HG03565 (cell line): ENCODE results near the gene FREM2.

ENCODE experiments used
- ATAC-seq: cut with Tn5 transposase; IDR thresholded peaks from one replicate; pipeline ENCODE4 v1.9.1; 2021; ENCODE audit warnings: mild to moderate bottlenecking, moderate library complexity; ENCODE audit not compliant: unreplicated experiment

Gene FREM2

GRCh38 chr13:38755793-38756192 lies 68.9 kb downstream of the FREM2 start:
- ATAC-seq: no peak

GRCh38 chr13:38758277-38758676 lies 71.4 kb downstream of the FREM2 start:
- ATAC-seq: no peak

DNA sequence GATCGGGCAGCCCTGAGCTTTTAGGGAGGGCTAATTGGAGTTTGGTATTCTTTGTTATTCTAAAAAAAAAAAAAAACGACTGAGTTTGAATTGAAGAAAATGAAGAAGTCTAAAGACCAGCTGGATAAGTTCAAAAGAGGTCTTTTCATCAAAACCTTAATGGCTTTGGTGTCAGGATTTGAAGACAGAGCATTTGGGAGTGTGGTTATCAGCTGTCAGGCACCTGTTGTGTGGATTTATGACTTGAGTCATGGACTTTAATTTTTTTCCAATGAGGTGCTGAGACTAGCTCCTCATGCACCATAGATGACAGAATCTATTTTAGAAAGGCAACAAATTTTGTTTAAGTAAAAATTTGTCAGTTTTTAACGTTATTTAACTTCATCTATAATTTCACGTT lies 72.5 kb downstream of the FREM2 start:
- no peak for ATAC-seq

- ATAC-seq: peak; percentile 55
These were observed 76.8 kb downstream of the FREM2 start for GRCh38 chr13:38763446-38764381.

DNA sequence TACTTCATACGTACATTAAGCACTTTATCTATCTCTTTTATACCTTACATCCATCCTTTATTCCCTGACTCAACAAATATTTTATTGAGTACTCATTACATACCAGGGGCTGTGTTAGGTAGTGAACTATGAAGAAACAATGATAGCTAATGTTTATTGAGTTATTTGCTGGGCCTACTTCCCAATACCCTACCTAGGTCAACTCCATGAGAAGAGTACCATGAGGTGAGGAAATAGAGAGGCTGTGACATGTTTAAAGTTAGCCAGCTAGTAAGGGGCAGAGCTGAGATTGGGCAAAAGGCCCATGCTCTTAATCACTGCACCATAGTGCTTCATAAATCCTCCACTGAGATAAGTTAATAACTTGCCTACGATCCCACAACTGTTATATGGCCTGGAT lies 79.9 kb downstream of the FREM2 start:
- no peak for ATAC-seq

DNA sequence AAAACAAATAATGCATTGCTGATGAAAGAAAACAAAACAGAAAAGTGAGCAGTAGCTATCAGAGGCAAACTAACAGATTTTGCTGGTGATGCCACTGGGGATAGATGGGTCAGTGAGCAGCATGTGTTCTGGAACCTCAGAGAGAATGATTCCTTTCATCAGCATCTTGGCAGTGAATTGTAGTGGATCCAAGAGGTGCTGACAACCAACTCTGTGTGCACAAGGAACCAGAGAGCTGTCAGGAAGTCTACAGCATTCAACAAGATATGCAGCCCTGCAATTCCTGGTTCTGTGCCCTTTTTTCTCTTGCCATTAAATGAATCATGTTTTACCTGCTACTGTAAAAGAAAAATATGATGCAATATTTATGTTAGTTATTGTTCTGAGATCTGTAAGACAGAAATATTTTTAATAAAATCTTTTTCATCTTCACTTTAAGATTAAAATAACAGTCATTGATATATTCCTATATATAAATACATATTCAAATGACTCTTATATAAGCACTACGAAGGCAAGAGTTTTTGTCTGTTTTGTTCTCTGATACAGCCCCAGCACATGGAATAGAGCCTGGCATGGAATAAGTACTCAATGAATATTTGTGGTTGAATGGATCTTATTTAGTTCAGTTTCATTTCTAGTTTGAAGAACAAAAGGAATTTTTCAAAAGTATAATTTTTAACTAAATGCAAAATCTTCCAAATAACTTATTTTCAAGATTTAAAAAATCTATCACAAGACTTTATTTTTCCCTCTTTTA lies 80.8 kb downstream of the FREM2 start:
- no peak for ATAC-seq

DNA sequence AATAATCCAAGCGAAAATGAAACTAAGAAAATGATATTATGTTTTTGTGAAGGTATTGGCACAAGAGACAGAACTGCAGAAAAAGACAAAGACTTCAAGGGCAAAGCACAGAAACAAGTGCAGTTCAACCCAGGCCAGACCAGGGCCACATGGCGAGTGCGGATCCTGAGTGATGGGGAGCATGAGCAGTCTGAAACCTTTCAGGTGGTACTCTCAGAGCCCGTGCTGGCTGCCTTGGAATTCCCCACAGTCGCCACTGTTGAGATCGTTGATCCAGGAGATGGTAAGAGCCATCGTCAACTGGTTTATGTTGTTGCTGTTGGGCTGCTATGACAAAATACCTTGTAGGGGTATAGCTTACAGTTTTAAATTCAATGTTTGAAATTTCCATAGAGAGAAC lies 82.6 kb downstream of the FREM2 start:
- ATAC-seq: no peak

DNA sequence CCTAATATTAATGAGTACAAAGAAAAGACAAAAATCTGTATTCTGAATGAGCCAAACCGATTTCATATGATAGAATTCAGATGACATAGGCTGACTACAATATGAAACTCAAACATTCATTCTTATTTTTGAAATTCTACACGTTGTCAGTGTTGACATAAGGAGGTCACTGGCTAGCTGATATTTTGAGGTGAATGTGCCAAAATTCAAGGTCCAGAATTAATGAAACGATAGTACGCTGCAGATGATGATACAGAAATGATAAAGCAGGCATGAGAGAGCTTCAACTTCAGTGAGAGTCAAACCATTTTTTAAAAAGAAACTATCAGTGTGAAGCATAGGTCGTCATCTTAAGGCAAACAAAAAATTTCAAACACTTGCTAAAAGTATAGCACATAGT lies 88.2 kb downstream of the FREM2 start:
- ATAC-seq: no peak

- ATAC-seq: no peak
These were observed 90.7 kb downstream of the FREM2 start for GRCh38 chr13:38777347-38778119.

GRCh38 chr13:38781539-38781938 lies 94.7 kb downstream of the FREM2 start:
- no peak for ATAC-seq

- ATAC-seq: no peak
These were observed 97.4 kb downstream of the FREM2 start for GRCh38 chr13:38784036-38784880.

DNA sequence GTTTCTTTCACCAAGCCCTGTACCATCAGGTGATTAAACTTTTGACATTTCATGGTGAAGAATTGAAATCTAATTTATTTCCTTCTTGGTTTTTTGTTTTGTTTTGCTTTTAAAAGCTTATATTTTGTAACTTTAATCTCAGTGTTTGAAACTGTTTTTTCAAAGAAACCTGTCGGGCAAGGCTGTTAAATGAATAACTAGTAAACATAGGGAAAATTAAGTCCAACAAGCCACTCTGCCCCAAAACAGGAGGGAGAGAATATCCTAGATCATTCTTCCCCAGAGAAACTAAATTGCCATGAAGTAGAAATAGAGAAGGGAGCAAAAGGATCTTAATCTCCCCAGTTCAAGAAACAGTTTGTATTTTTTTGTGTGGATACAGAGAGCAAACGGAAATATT lies 98.2 kb downstream of the FREM2 start:
- no peak for ATAC-seq

DNA sequence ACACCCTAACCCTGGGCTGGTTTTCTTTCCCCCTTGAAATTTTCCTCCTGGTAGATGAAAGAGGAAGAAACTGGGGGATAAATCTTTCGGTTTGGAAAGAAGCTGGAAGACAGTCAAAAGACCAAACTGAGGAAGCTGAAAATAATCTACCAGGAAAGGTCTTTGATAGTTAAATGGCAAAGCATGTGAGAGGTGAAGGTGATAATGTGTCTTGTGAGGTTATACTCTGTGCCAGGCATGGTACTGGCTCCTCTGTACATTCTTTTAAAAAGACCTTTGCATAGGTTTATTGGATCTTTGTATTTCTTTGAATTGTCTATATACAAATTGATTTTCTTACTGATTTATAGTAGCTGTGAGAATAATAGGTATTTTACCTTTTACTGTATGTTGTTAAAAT lies 98.6 kb downstream of the FREM2 start:
- ATAC-seq: no peak

GRCh38 chr13:38787550-38787949 lies 100.7 kb downstream of the FREM2 start:
- no peak for ATAC-seq

DNA sequence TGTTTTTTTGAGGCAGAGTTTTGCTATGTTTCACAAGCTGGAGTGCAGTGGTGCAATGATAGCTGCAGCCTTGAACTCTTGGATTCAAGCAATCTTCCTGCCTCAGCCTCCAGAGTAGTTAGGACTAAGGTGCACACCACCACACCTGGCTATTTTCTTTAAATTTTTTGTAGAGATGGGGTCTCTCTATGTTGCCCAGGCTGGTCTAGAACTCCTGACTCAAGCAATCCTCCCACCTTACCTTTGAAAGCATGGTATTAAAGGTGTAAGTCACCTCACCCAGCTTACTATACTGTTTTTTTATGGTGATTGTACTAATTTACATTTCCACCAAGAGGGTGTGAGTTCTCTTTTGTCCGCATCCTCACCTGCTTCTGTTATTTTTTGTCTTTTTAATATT lies 110.0 kb downstream of the FREM2 start:
- no peak for ATAC-seq

DNA sequence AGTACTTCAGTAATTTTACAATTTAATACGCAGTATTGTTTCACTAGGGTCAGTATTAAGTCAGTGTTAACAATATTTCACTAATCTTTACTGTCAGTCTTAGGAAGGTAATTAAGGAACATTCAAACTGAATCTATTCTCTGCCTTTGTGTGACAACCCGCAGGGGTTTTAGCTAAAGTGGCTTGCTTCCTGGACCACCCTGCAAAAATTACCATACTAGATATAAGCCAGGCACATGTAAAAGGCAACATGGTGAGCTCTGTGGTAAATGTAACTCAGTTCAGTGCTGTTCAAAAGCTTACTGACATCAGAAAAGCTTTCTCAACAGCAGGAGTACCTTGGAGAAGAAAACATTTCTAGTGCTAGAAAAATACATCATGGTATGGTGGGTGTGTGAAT lies 116.7 kb downstream of the FREM2 start:
- ATAC-seq: no peak

DNA sequence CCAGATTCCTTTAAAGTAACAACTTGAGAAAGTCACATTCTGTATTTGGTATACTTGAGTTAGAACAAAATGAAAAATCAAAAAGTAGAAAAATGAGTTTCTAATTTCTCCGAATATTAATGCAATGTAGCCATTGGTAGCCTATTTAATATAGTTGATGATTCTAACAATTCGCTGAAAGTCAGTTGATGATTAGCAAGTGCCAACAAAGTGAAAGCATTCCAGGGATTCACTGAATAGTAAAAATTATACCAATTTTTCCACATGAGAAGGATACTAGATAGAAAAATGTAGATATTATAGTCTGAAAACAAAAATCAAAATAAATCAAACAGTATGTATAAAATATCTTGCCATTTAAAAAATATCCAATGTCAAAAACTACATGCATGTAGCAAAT lies 117.2 kb downstream of the FREM2 start:
- ATAC-seq: no peak

DNA sequence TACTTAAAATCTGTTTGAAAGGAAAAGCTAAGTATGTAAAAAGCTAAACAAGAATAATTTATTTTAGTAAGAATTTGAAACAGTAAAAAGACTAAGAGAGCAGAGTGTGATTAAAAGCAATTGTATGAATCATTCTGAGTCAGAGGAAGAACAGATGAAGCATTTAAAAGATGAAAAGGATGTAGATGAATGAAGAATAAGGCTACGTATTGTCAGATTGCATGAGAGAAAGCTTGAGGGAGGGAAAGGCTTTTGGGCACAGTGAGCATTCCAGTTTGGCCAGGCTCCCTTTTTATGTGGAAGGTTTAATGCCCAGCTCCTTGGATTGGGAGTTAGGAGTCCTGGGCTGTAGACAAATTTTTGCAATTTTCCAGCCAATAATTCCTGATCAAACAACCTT lies 117.7 kb downstream of the FREM2 start:
- ATAC-seq: no peak

- ATAC-seq: no peak
These were observed 127.5 kb downstream of the FREM2 start for GRCh38 chr13:38814331-38814730.

DNA sequence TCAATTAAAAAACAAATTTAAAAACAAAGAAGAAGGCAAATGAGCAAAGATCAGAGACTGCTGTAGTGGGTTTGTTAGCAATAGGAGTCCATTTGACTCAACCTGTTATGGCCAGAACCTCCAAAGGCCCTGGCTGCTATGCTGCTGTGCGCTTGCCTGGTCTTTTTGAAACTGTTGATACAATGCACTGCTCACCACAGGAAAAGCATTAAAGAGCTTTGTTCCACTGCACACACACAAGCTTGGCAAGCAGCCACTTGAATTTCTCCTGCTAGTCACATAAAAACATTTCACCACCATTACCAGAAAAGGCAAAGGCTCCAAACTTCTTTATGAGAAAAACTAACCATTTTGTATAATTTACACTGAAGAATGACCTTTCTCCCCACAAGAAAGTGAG lies 132.2 kb downstream of the FREM2 start:
- no peak for ATAC-seq
